GM19395 (cell line): ENCODE results near the gene ZXDC.

Source experiments
- ATAC-seq: cut with Tn5 transposase; IDR thresholded peaks from one replicate; pipeline ENCODE4 v1.9.1; 2021; ENCODE audit warnings: mild to moderate bottlenecking, moderate library complexity; ENCODE audit not compliant: unreplicated experiment

Gene ZXDC

GRCh38 chr3:126475413-126476114 lies at the start of gene ZXDC:
TSS of gene ZXDC (minus strand) at chr3:126475891. CDS start at chr3:126475865, 26 bp downstream.
- peak; percentile 70 for ATAC-seq

- no peak for ATAC-seq
These were observed 49.6 kb upstream of the ZXDC start for GRCh38 chr3:126525091-126525852.

GRCh38 chr3:126524429-126524988 lies 48.8 kb upstream of the ZXDC start:
- ATAC-seq: no peak

- no peak for ATAC-seq
These were observed 48.2 kb upstream of the ZXDC start, which contains the start of gene CHST13 for GRCh38 chr3:126523745-126524428. TSS of gene CHST13 (plus strand) at chr3:126524155. CDS start at chr3:126524333, 178 bp downstream.

DNA sequence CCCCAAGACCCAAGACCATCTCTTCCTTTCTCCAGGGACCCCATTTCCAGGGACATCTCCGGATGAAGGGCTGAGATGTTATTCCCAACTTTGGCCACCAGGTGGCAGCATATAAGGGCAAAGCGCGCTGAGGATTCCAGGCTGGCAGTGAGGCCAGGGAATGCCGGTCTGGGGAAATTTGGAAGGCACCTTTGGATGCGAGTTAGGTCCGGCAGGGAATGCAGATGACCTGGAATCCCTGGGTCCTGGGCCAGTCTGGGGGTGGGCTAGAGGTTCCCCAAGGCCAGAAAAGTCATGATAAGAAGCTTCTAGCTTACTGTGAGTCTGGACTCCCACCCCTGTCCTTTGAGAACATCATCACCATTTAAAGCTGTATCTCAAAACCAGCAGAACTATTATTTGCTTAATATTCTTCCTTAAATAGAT lies 46.7 kb upstream of the ZXDC start:
- ATAC-seq: no peak

DNA sequence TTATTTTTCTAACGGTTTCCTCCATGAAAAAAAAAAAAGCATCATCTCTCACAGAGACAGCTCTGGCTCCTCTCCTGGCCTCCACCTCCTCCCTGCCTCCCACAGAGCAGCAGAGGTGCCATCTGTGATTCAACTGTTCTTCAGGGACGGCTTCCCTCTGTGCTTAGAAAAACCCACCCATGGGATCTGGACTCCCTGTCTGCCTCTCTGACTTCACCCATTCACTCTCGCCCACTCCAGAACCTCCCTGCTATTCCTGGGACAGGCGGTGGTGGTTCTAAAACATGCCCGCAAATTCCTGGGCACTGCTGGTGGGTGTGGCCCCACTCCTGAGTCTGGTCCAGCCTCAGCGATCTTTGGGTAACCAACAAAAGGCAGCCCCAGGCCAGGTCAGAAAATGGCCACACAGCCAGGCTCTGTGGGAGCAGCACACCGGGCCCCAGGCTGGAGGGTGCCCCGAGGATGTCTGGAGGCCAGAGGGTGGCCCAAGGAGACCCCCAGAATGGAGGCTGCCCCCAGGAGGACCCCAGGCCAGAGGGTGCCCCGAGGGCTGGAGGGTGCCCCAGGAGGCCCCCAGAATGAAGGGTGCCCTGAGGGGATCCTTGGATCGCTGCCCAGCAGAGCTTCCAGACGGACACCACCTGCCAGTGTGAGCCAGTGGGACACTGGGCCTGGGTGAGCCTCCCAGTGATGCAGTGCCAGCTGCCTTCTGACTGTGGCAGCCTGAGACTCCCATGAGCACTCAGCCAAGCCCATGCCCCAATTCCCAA lies 45.6 kb upstream of the ZXDC start:
- ATAC-seq: no peak

DNA sequence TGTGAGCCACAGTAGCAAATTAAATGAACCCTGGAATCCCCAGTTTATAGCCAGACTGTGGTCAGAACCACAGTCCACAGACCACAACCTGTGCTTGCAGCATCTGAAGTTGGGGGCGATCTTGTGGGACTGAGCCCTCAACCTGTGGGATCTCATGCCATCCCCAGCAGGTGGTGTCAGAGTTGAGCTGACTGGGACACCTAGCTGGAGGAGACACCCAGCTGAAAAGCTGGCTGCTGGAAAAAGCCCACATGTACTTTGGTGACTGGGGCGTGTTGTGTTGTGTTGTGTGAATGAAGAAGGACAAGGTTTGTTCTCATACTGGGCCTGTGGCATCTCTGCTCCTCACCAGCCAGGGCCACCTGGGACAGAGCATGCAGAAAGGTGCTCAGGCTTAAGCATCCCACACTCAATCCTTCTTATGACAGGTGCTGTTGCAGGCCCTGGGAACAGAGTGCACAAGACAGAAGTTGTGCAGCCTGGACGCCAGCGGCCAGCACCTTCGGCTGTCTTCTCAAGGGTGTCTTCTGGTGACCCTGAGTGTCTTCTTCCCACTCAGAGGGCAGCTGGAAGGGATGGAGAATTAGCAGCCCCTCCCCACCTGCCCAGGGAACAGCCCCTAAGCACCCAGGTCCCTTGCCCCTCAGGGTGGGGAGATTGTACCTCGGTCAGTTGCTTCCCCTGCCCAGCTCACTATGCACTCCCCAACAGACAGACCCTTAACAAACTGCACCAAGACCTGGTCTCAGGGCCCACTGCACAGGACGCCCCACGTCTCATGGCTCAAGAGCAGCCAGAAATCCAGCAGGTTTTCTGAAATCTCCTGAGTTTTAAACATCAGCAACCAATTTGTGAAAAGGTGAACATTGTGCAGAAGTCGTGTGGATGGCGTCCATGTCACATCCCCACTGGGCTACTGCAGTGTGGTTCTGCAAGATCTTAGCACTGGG lies 44.1 kb upstream of the ZXDC start:
- ATAC-seq: no peak

DNA sequence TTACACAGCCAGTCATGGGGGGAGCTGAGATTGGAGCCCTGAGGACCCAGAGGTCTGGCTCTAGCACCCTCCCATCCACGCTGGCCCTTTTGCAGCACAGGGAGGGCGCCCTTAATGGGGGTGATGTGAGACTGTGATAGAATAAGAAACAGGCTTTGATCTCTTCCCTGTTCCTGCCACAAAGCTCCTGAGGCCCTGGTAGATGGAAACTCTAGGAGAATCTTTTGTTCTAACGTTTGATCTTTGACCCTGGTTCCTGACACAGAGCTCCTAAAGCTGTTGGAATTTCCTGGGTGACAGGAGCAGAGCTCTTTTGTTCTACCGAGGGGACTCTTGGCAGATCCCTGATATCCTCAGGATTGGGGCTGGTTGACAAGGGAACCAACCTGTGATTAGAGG lies 43.1 kb upstream of the ZXDC start:
- no peak for ATAC-seq

DNA sequence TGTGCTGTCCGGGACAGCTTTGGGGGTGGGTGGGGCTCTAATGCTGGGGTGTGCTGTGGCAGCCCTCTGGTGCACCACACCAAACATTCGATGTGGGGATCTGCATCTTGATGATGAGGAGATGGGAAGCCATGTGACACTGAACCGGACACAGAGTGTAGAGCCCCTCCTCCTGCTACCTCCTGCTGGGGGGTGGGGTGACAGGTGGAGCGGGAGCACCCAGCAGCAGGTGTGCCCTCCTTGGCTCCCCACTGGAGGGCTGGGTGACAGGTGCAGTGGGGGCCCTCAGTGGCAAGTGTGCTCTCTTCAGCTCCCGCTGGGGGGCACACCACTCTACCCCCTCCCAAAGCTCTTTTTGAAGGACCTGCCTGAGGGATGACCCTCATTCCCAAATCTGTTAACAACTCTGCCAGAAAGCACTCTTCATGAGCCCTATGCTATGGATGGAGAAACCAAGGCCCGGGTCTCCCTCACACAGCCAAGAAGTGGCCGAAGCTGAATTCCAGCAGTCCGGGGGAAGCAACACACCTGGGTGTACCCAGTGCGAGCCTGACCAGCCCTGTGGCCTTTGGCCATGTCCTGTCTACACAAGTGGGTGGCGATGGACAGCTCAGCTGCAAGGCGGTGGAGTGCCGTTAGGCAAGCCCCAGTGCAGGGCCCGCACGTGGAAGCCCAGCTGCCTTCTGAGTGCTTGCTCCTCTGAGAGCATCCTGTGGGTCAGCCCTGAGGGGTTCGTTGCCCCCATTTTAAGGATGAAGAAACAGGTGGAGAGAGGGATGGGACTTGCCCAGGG lies 42.5 kb upstream of the ZXDC start:
- no peak for ATAC-seq

DNA sequence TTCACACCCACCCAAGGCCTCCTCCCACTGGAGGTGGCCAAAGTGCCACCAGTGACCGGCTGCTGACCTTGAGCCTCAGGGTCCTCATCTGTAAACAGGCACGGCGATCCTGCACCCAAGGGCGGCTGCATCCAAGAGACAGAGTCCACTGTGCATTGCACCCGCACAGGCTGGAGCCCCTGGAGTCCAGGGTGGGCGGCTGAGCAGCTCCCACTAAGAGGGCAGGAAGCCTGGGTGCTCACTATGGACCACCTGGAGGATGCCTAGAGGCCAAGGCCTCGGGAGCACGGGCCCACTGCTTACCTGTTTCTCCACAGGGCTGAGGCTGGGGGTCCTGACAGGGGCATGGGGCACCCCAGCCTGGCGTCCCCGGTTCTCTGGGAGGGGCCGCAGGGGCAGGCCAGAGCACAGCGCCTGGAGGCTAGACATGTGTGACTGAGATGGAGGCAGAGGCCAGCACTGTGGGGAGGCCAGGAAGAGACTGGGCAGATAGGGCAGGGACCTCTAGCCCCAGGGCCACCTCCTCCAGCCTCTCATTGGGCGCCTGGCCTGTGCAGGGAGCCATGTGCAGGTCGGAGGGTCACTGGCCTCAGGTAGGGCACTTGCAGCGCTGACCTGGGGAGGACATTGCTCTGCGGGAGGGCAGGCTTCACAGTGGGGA lies 41.7 kb upstream of the ZXDC start, which contains the start of gene UROC1:
UROC1 (minus strand) TSS at position 483 of the 661 bp plus-strand sequence; CDS start at position 429, 54 bp downstream.
- no peak for ATAC-seq

GRCh38 chr3:126516936-126517290 lies 41.2 kb upstream of the ZXDC start:
- no peak for ATAC-seq

- no peak for ATAC-seq
These were observed 40.7 kb upstream of the ZXDC start for GRCh38 chr3:126516152-126516935.

DNA sequence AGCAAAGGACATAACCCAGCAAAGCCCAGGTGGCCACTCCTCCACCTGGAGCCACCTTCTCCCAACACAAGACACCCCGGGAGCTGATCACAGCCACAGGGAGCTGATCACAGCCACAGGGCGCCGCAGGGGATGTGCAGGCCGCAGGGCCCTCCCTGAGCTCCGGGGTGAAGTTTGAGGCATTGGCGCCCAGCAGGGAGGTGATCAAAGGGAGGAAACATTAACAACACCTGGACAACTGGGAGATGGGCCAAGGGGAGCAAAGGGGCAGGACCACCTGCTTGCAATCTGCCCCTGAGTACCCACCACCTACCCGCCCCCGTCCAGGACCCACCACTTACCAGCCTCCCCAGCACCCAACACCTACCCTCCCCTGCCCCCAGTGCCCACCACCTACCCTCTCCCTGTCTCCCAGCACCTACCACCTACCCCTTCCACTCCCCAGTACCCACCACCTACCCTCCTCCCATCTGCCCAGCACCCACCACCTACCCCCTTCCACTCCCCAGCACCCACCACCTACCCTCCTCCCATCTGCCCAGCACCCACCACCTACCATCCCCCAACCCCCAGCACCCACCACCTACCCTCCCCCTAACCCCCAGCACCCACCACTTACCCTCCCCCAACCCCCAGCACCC lies 39.5 kb upstream of the ZXDC start:
- ATAC-seq: no peak

DNA sequence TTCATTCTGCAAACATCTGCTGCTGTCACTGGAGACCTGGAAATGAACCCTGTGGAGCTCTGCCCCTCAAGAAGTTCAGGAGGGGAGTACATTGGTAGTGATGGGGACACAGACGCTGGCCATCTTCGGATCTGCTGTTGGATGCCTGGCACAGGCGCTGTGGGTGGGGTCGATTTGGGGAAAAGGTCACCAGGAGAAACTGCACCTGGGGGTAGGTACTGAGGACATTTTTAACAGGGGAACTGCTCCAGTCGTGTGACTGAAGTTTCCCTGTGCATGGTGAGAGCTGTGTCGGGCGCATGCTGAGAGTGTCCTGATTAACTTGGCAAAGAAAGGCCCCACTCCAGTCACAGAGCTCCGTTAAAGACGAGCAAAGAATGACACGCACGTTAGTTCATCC lies 38.5 kb upstream of the ZXDC start:
- ATAC-seq: no peak

- ATAC-seq: no peak
These were observed 37.4 kb upstream of the ZXDC start for GRCh38 chr3:126512916-126513650.

- no peak for ATAC-seq
These were observed 36.3 kb upstream of the ZXDC start for GRCh38 chr3:126512026-126512425.
